CD4-positive, alpha-beta T cell treated with Interleukin-4 for 1 hour (primary cell): ENCODE data around the gene CDK14.

ENCODE experiments used
- DNase-seq, 2 donors: peaks; one replicate each; pipeline ENCODE4 v3.0.0-alpha.2; 2020 to 2022

The CDK14 gene

GRCh38 chr7:90689260-90689659 is 93.1 kb downstream of the CDK14 start:
- no peak for DNase-seq

GRCh38 chr7:90690159-90690858 is 94.2 kb downstream of the CDK14 start:
- DNase-seq: no peak

- DNase-seq: no peak
Observed at GRCh38 chr7:90692396-90692795, 96.3 kb downstream of the CDK14 start.

GRCh38 chr7:90692947-90693346 is 96.8 kb downstream of the CDK14 start:
- no peak for DNase-seq

- DNase-seq: no peak
Observed at GRCh38 chr7:90693939-90694338, 97.8 kb downstream of the CDK14 start.

- DNase-seq: no peak
Observed at GRCh38 chr7:90698616-90699015, 102.5 kb downstream of the CDK14 start.

GRCh38 chr7:90701021-90701420 is 104.9 kb downstream of the CDK14 start:
- DNase-seq: no peak

- DNase-seq: no peak
Observed at GRCh38 chr7:90701771-90702170, 105.7 kb downstream of the CDK14 start.

GRCh38 chr7:90705391-90706071 is 109.4 kb downstream of the CDK14 start:
- no peak for DNase-seq

- DNase-seq: no peak
Observed at GRCh38 chr7:90706072-90706716, 110.1 kb downstream of the CDK14 start.

- DNase-seq: peak; percentile 3 to 34
Observed at GRCh38 chr7:90708841-90709317, 112.8 kb downstream of the CDK14 start.

GRCh38 chr7:90709501-90710465 is 113.7 kb downstream of the CDK14 start:
- no peak for DNase-seq

GRCh38 chr7:90710466-90710850 is 114.3 kb downstream of the CDK14 start:
- no peak for DNase-seq

GRCh38 chr7:90713628-90714027 is 117.5 kb downstream of the CDK14 start:
- DNase-seq: no peak

GRCh38 chr7:90715067-90715466 is 118.9 kb downstream of the CDK14 start:
- no peak for DNase-seq

- DNase-seq: no peak
Observed at GRCh38 chr7:90717296-90718060, 121.4 kb downstream of the CDK14 start.

- no peak for DNase-seq
Observed at GRCh38 chr7:90719155-90719554, 123.0 kb downstream of the CDK14 start.

- DNase-seq: no peak
Observed at GRCh38 chr7:90720984-90721760, 125.1 kb downstream of the CDK14 start.

GRCh38 chr7:90721869-90722431 is 125.8 kb downstream of the CDK14 start:
- DNase-seq: no peak

- no peak for DNase-seq
Observed at GRCh38 chr7:90723233-90723632, 127.1 kb downstream of the CDK14 start.

- DNase-seq: no peak
Observed at GRCh38 chr7:90723866-90724265, 127.7 kb downstream of the CDK14 start.
